Smooth muscle cell (in vitro differentiated cells): ENCODE data around the gene CCDC90B. TPM values are rescaled to one million over a fixed set of nuclear protein-coding genes. Genes with fewer than 3 reads are reported as not detected.
A peak's percentile ranks its signal among the peaks of the same experiment; 100 is the strongest.

ENCODE experiments used
- DNase-seq: peaks from one replicate; lab custom pipeline; 2025; ENCODE audit not compliant: unreplicated experiment; lab: John Stamatoyannopoulos, UW
- H2AFZ ChIP-seq: fragments of 200-600 bp; sonication (generic); 2 replicates; pipeline ENCODE4 v1.6.0; 2016; ENCODE audit warnings: antibody characterized with exemption, low read depth, mild to moderate bottlenecking
- H3F3A ChIP-seq: fragments of 200-600 bp; sonication (generic); 2 replicates; pipeline ENCODE4 v1.6.0; 2017; ENCODE audit warnings: antibody characterized with exemption, low read depth
- H3K27ac ChIP-seq: fragments of 200-600 bp; sonication (generic); 2 replicates; pipeline ENCODE4 v1.5.1; 2016; ENCODE audit warnings: low read depth, mild to moderate bottlenecking
- H3K27me3 ChIP-seq: fragments of 200-600 bp; sonication (generic); 2 replicates; pipeline ENCODE4 v1.6.1; 2016; ENCODE audit warnings: low read depth, mild to moderate bottlenecking
- H3K36me3 ChIP-seq: fragments of 200-600 bp; sonication (generic); 2 replicates; pipeline ENCODE4 v1.5.1; 2016; ENCODE audit warnings: low read depth
- H3K4me1 ChIP-seq: fragments of 200-600 bp; sonication (generic); 2 replicates; pipeline ENCODE4 v1.5.1; 2016; ENCODE audit warnings: low read depth
- H3K4me2 ChIP-seq: fragments of 200-600 bp; sonication (generic); 2 replicates; pipeline ENCODE4 v1.6.0; 2016; ENCODE audit warnings: mild to moderate bottlenecking
- H3K4me3 ChIP-seq: fragments of 200-600 bp; sonication (generic); 2 replicates; pipeline ENCODE4 v1.5.1; 2016; ENCODE audit warnings: mild to moderate bottlenecking
- H3K79me2 ChIP-seq: fragments of 200-600 bp; sonication (generic); 2 replicates; pipeline ENCODE4 v1.6.0; 2016; ENCODE audit warnings: low read depth, mild to moderate bottlenecking
- H3K9ac ChIP-seq: fragments of 200-600 bp; sonication (generic); 2 replicates; pipeline ENCODE4 v1.6.0; 2016; ENCODE audit warnings: low read depth
- H3K9me3 ChIP-seq: fragments of 200-600 bp; sonication (generic); replicated peaks from 2 replicates; pipeline ENCODE4 v1.5.1; 2016; ENCODE audit warnings: low read depth
- H4K20me1 ChIP-seq: fragments of 200-600 bp; sonication (generic); 2 replicates; pipeline ENCODE4 v1.6.0; 2016; ENCODE audit warnings: low read depth
- CTCF ChIP-seq: fragments of 200-600 bp; sonication (generic); IDR thresholded peaks from 2 replicates; pipeline ENCODE4 v1.5.1; 2017; ENCODE audit warnings: borderline replicate concordance, mild to moderate bottlenecking, antibody characterized with exemption; ENCODE audit not compliant: insufficient read depth, poor library complexity, severe bottlenecking
- WGBS: methylation state at CpG from one replicate; pipeline ENCODE4 v1.1.7; 2016; ENCODE audit warnings: low lambda C conversion rate; 5-methylcytosine and 5-hydroxymethylcytosine counted together
- polyA plus RNA-seq: library from polyadenylated mRNA; unstranded; fragments of >200 nt; fragmentation: Nextera tagmentation; extraction: Ambion mirVana; gene quantifications from 2 replicates; pipeline ENCODE4 v1.2.1, GENCODE V29; 2016
- total RNA-seq: library from RNA; depleted of rRNA; stranded (reverse); fragments of >200 nt; gene quantifications from 2 replicates; pipeline ENCODE4 v1.2.3, GENCODE V29; 2014

Gene CCDC90B
- total and polyA plus RNA-seq, 2 experiments from 2014 or later: 60.2 to 86.4 TPM

- H3K9me3 ChIP-seq: no peaks in the 10 kb centered on the region
- peaks cover 5% of the 10 kb centered on the region for H3K36me3 ChIP-seq
- 44% methylated on average over 4 of the region's 4 CpGs for WGBS
- no peaks in the 10 kb centered on the region for H3K27me3 ChIP-seq
- no peaks in the 10 kb centered on the region for H4K20me1 ChIP-seq
- no peak for DNase-seq
- H3K4me3 ChIP-seq: no peak overlapping the region
- H3K4me2 ChIP-seq: no peak overlapping the region
- H3K4me1 ChIP-seq: no peaks in the 10 kb centered on the region
- H2AFZ ChIP-seq: no peak overlapping the region
- no peaks in the 10 kb centered on the region for H3K79me2 ChIP-seq
- H3K9ac ChIP-seq: no peak overlapping the region
- H3F3A ChIP-seq: no peaks in the 10 kb centered on the region
- no peak overlapping the region for H3K27ac ChIP-seq
- TF ChIP-seq CTCF: peak; percentile 64
These were observed 36.1 kb downstream of the CCDC90B start for GRCh38 chr11:83249972-83250593.

GRCh38 chr11:83249445-83249844, 36.7 kb downstream of the CCDC90B start:
- DNase-seq: no peak
- no peak overlapping the region for H3K4me2 ChIP-seq
- H3K27me3 ChIP-seq: no peaks in the 10 kb centered on the region
- TF ChIP-seq CTCF: no peak
- no peaks in the 10 kb centered on the region for H3F3A ChIP-seq
- no peak overlapping the region for H2AFZ ChIP-seq
- no peak overlapping the region for H3K27ac ChIP-seq
- no peak overlapping the region for H3K9ac ChIP-seq
- WGBS: 100% methylated on average over 1 of the region's 1 CpG
- H3K9me3 ChIP-seq: no peaks in the 10 kb centered on the region
- H3K4me1 ChIP-seq: no peaks in the 10 kb centered on the region
- no peak overlapping the region for H3K4me3 ChIP-seq
- H3K79me2 ChIP-seq: no peaks in the 10 kb centered on the region
- H4K20me1 ChIP-seq: no peaks in the 10 kb centered on the region
- peaks cover 5% of the 10 kb centered on the region for H3K36me3 ChIP-seq

- Histone ChIP-seq H3K9me3 (no peaks in the 10 kb centered on the region), H3F3A (no peaks in the 10 kb centered on the region), H3K4me2 (no peak overlapping the region), H3K36me3 (no peaks in the 10 kb centered on the region), H3K27me3 (no peaks in the 10 kb centered on the region), H4K20me1 (no peaks in the 10 kb centered on the region), H3K4me1 (no peaks in the 10 kb centered on the region), H3K27ac (no peak overlapping the region), H3K79me2 (no peaks in the 10 kb centered on the region), H3K4me3 (no peak overlapping the region), H3K9ac (no peak overlapping the region), H2AFZ (no peak overlapping the region)
- TF ChIP-seq CTCF: peak; percentile 58
- 19% methylated on average over 5 of the region's 5 CpGs for WGBS
- DNase-seq: no peak
These were observed 44.7 kb downstream of the CCDC90B start for GRCh38 chr11:83241291-83241946.

- no peak overlapping the region for H3K4me2 ChIP-seq
These were observed 48.1 kb downstream of the CCDC90B start for GRCh38 chr11:83238111-83238510.

More at GRCh38 chr11:83238111-83238510, 48.1 kb downstream of the CCDC90B start:
- H3K4me1 ChIP-seq: no peaks in the 10 kb centered on the region
- WGBS: 72% methylated on average over 3 of the region's 3 CpGs
- no peak for TF ChIP-seq CTCF
- H3K9ac ChIP-seq: no peak overlapping the region
- H2AFZ ChIP-seq: no peak overlapping the region
- no peaks in the 10 kb centered on the region for H3K27me3 ChIP-seq
- no peaks in the 10 kb centered on the region for H3K79me2 ChIP-seq
- no peak for DNase-seq
- no peak overlapping the region for H3K4me3 ChIP-seq
- H3K9me3 ChIP-seq: no peaks in the 10 kb centered on the region
- H4K20me1 ChIP-seq: no peaks in the 10 kb centered on the region
- H3K27ac ChIP-seq: no peak overlapping the region
- H3F3A ChIP-seq: no peaks in the 10 kb centered on the region
- H3K36me3 ChIP-seq: no peaks in the 10 kb centered on the region
